ENCODE results near the gene NR2E1.
A peak's percentile ranks its signal among the peaks of the same experiment; 100 is the strongest.

Gene NR2E1

GRCh38 chr6:108211671-108212070, 45.8 kb downstream of the NR2E1 start:
- no peak for DNase-seq

DNA sequence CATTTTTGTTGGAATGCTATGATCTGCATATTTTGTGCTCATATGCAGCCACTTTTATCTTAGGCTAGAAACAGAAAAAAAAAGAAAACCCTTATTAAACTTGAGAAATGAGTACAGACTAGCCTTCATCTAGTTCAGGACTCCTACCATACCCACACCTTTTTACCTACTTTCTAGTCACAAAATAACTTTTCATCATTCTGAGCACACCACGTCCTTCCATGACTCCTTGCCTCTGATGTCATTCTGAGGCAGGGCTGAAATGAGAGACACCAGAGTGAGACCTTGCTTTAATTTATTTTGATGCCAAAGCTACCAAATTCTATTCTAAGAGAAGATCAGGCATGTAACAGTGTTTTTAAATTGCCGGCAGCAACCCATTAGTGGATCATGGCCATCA, 56.2 kb downstream of the NR2E1 start:
- DNase-seq, result no peak

GRCh38 chr6:108222504-108222903, 56.7 kb downstream of the NR2E1 start:
- no peak for DNase-seq

DNA sequence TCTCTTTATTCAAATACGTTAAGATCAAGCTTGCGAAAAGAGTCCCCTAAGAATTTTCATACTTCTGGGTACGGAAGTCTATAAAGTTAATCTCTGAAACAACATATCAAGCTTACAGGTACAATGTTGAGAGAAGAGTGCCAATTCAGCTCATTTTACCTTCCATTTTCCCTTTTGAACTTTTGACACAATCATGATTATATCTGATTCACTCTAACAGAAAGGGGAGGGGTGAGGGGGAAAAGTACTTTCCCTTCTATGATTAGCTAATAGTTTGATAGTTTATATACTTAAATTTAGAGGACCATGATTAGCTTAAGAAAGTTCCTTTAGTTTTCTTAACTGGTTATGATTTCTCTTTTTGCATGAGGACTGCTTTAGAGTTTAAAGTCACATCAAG, 61.5 kb downstream of the NR2E1 start:
- no peak for DNase-seq

DNA sequence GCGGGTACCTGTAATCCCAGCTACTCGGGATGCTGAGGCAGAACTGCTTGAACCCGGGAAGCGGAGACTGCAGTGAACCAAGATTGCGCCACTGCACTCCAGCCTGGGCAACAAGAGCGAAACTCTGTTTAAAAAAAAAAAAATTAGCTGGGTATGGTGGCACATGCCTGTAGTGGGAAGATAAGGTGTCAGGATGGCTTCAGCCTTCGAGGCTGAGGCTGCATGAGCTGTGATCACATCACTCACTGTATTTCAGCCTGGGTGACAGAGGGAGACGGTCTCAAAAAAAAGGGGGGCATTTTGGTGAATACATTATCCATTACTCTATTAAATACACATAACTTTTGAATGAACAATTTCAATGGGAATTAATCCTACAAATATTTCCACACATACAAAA, 62.6 kb downstream of the NR2E1 start:
- no peak for DNase-seq

DNA sequence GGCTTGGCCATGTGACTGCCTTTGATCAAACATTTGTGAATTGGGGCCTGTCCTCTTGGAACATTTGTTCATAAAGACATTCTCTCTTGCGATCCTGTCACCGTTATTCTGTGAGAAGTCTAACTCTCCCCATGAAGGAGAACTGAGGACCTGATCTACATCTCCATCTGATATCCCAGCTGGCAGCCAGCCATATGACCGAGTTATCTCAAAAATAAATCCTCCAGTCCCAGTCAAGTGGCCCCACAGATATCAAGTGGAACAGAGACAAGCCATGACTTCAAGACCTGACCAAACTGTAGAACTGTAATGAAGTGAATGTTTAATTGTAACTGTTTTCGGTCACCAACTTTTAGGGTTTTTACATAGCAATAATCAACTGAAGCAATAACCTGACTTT, 69.3 kb downstream of the NR2E1 start:
- peak; percentile 18 for DNase-seq

DNA sequence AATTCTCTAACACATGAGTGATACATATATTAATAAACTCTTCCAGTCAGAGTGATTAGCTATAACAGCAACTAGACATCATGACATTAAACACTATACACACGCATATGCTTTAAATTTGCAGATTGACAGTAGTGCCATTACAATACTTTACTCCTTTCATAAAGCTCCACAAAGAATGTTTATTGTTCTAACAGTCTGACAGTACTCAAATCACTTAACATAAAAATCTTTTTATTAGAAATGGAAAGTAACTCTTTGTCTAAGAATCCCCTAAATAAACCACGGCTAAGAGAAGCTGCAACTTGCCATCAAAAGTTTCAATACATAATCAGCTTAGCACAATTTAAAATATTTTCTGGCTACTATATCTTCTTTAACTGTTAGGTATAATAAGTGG, 71.0 kb downstream of the NR2E1 start:
- DNase-seq, result no peak

DNA sequence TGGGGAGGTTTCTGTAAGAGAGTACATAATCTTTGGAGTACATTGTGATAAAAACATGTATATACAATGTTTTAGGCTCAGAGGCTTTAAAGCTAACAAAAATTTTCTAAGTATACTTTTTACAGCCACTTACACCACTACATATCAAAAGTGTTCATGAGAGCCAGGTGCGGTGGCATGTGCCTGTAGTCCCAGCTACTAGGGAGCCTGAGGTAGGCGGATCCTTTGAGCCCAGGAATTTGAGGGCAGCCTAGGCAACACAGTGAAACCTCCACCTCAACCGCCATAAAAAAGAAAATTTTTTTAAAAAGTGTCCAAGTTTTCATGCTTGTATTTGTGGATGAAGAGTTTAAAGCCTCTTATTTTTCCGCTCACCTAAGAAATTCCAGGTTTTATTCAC, 72.5 kb downstream of the NR2E1 start:
- no peak for DNase-seq
